ENCODE measurements around the gene GPR137. TPM values are rescaled to one million over a fixed set of nuclear protein-coding genes. Genes with fewer than 3 reads are reported as not detected.

Gene GPR137
- total and polyA plus RNA-seq, 9 of the 15 experiments (the other 6 are each of a cell fraction or from before 2014, with no cell fraction given) = 0.32 to 26.7 (median 10.7) TPM

DNA sequence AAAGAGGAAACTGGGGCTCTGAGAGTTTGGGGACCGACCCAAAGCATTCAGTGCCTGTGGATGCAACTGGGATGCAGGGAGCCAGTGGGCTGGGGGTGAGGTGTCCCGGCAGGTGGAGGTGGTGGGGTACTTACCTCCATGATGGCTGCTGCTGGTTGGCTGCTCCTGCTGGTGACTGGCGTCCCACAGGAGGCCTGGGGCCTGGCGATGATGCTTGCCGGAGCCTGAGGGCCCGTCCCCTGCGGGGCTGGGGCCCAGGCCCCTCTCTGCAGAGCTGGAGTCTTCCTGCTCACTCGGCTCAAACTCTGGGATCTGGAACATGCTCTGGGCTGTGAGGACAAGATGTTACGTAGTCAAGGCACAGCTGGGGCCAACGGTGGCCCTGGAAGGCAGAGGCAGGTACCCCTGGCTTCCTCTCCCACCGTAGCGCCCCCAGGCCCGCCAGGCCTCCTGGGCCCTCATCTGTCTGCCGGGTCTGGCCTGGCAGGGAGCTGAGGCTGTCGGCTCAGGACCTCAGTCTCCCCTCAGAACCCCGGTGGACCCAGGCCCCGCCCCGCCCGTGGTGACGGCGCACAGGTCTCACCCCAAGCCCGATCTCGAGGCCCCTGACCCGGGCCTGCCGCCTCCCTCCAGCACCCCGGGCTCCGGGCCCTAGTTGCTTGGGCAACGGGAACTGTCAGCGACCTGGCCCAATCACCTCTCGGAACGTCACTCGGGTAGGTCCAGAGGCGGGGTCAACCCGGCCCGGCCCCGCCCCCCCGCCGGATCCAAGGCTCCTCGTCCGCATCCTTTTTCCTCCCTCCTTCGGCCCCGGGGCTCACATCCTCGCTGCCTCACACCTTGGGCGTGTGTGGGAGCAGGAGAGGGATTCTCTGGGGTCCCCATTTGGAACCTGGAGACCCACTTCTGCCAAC, 1.3 kb upstream of the GPR137 start, which contains the start of gene BAD (continued):
- peak; percentile 89 for TF ChIP-seq NEUROD1 (IDR thresholded peaks at IDR 0.05; ENCODE audit: borderline replicate concordance, low read depth, low read length, partially characterized antibody)
- TF ChIP-seq ZNF282 (CRISPR knock-in tag; IDR thresholded peaks at IDR 0.05) = no peak
- peak in 1 of 2 experiments; percentile 10; a peak in 1 of 4 replicates for TF ChIP-seq RCOR1 (IDR thresholded peaks at IDR 0.05; ENCODE audit: borderline replicate concordance in 1 of 2, low read depth in 2 of 2, low read length in 2 of 2)
- TF ChIP-seq ZFX (CRISPR knock-in tag; IDR thresholded peaks at IDR 0.05) = peak; percentile 84
- TF ChIP-seq POLR2G (IDR thresholded peaks at IDR 0.05; ENCODE audit: low read depth, low read length) = peak; percentile 80
- peak; percentile 61; the same call in 1 of the 2 replicates for TF ChIP-seq PHF8 (IDR thresholded peaks at IDR 0.05; ENCODE audit: borderline replicate concordance, low read length)
- TF ChIP-seq MBD2 (IDR thresholded peaks at IDR 0.05; ENCODE audit: borderline replicate concordance, low read depth) = peak; percentile 89
- TF ChIP-seq POLR2AphosphoS5 (IDR thresholded peaks at IDR 0.05; ENCODE audit: control insufficient read depth, insufficient read depth, low read depth, low read length) = peak; percentile 58; the same call in 1 of the 2 replicates
- TF ChIP-seq, protein P1, sequence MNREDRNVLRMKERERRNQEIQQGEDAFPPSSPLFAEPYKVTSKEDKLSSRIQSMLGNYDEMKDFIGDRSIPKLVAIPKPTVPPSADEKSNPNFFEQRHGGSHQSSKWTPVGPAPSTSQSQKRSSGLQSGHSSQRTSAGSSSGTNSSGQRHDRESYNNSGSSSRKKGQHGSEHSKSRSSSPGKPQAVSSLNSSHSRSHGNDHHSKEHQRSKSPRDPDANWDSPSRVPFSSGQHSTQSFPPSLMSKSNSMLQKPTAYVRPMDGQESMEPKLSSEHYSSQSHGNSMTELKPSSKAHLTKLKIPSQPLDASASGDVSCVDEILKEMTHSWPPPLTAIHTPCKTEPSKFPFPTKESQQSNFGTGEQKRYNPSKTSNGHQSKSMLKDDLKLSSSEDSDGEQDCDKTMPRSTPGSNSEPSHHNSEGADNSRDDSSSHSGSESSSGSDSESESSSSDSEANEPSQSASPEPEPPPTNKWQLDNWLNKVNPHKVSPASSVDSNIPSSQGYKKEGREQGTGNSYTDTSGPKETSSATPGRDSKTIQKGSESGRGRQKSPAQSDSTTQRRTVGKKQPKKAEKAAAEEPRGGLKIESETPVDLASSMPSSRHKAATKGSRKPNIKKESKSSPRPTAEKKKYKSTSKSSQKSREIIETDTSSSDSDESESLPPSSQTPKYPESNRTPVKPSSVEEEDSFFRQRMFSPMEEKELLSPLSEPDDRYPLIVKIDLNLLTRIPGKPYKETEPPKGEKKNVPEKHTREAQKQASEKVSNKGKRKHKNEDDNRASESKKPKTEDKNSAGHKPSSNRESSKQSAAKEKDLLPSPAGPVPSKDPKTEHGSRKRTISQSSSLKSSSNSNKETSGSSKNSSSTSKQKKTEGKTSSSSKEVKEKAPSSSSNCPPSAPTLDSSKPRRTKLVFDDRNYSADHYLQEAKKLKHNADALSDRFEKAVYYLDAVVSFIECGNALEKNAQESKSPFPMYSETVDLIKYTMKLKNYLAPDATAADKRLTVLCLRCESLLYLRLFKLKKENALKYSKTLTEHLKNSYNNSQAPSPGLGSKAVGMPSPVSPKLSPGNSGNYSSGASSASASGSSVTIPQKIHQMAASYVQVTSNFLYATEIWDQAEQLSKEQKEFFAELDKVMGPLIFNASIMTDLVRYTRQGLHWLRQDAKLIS (CRISPR knock-in tag; IDR thresholded peaks at IDR 0.05) = 0 out of 2 replicates have a peak, but pooled peaks have one; percentile 42
- 0 out of 2 replicates have a peak, but pooled peaks have one; percentile 2 for TF ChIP-seq SMC3 (conservative IDR thresholded peaks at IDR 0.05; ENCODE audit: insufficient read depth, low read depth, low read length)
- TF ChIP-seq KDM5B (IDR thresholded peaks at IDR 0.05; ENCODE audit: insufficient replicate concordance, low read depth, low read length) = peak; percentile 50
- peak; percentile 38 for TF ChIP-seq HMGN3 (IDR thresholded peaks at IDR 0.05; ENCODE audit: borderline replicate concordance, extremely low read depth, insufficient read length, low read depth, low read length)
- peak; percentile 78 for TF ChIP-seq POLR2A (conservative IDR thresholded peaks at IDR 0.05)
- TF ChIP-seq, protein P2, sequence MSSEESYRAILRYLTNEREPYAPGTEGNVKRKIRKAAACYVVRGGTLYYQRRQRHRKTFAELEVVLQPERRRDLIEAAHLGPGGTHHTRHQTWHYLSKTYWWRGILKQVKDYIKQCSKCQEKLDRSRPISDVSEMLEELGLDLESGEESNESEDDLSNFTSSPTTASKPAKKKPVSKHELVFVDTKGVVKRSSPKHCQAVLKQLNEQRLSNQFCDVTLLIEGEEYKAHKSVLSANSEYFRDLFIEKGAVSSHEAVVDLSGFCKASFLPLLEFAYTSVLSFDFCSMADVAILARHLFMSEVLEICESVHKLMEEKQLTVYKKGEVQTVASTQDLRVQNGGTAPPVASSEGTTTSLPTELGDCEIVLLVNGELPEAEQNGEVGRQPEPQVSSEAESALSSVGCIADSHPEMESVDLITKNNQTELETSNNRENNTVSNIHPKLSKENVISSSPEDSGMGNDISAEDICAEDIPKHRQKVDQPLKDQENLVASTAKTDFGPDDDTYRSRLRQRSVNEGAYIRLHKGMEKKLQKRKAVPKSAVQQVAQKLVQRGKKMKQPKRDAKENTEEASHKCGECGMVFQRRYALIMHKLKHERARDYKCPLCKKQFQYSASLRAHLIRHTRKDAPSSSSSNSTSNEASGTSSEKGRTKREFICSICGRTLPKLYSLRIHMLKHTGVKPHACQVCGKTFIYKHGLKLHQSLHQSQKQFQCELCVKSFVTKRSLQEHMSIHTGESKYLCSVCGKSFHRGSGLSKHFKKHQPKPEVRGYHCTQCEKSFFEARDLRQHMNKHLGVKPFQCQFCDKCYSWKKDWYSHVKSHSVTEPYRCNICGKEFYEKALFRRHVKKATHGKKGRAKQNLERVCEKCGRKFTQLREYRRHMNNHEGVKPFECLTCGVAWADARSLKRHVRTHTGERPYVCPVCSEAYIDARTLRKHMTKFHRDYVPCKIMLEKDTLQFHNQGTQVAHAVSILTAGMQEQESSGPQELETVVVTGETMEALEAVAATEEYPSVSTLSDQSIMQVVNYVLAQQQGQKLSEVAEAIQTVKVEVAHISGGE (CRISPR knock-in tag; IDR thresholded peaks at IDR 0.05) = peak in 2 of 3 experiments; percentile 39 to 92; a peak in 3 of 6 replicates
- TF ChIP-seq ATF1 (CRISPR knock-in tag; IDR thresholded peaks at IDR 0.05) = no peak
- TF ChIP-seq ATF1 (tag; IDR thresholded peaks at IDR 0.05) = peak; percentile 96
- peak; percentile 74 for TF ChIP-seq RBFOX2 (IDR thresholded peaks at IDR 0.05; ENCODE audit: low read depth, low read length)
